DND-41 (cell line): Measurements from ENCODE around the gene UBD.

Source experiments
- ATAC-seq: fragments of 200-7000 bp; cut with Tn5 transposase; 3 replicates; pipeline ENCODE4 v1.9.1; 2021; ENCODE audit warnings: low read depth; ENCODE audit not compliant: insufficient read depth
- DNase-seq: peaks from one replicate; pipeline ENCODE4 v3.0.0-alpha.2; 2020
- H2AFZ ChIP-seq: 2 replicates; pipeline ENCODE4 v1.6.0; 2012; ENCODE audit warnings: low read depth, low read length
- H3K27ac ChIP-seq: 2 replicates; pipeline ENCODE4 v1.5.1; 2012; ENCODE audit warnings: low read length, inconsistent platforms
- H3K27me3 ChIP-seq: fragments of 200-600 bp; sonication (generic); 2 replicates; pipeline ENCODE4 v1.6.0; 2012; ENCODE audit warnings: low read length, mild to moderate bottlenecking, inconsistent platforms; ENCODE audit not compliant: insufficient read depth, poor library complexity
- H3K36me3 ChIP-seq: 2 replicates; pipeline ENCODE4 v1.5.1; 2012; ENCODE audit warnings: low read length, inconsistent platforms; ENCODE audit not compliant: insufficient read depth
- H3K4me1 ChIP-seq: 2 replicates; pipeline ENCODE4 v1.5.1; 2012; ENCODE audit warnings: mild to moderate bottlenecking, low read length; ENCODE audit not compliant: insufficient read depth
- H3K4me2 ChIP-seq: 2 replicates; pipeline ENCODE4 v1.6.0; 2012; ENCODE audit warnings: mild to moderate bottlenecking, moderate library complexity, low read length, inconsistent platforms; ENCODE audit not compliant: insufficient read depth
- H3K4me3 ChIP-seq, 2 experiments: fragments of 200-600 bp in 1 of 2; shearing (Covaris generic) in 1 of 2; 2 replicates each; pipeline ENCODE4 v1.5.1; 2012 to 2016; ENCODE audit warnings: inconsistent platforms in 2 of 2, low read length in 2 of 2, mild to moderate bottlenecking in 2 of 2, low read depth in 1 of 2, moderate library complexity in 1 of 2
- H3K79me2 ChIP-seq: 2 replicates; pipeline ENCODE4 v1.6.0; 2012; ENCODE audit warnings: low read length, inconsistent platforms; ENCODE audit not compliant: insufficient read depth
- H3K9ac ChIP-seq: 2 replicates; pipeline ENCODE4 v1.6.0; 2012; ENCODE audit warnings: low read depth, mild to moderate bottlenecking, inconsistent platforms, low read length, moderate library complexity
- H3K9me3 ChIP-seq: 2 replicates; pipeline ENCODE4 v1.5.1; 2012; ENCODE audit warnings: low read length, moderate library complexity, mild to moderate bottlenecking, inconsistent platforms; ENCODE audit not compliant: insufficient read depth, severe bottlenecking
- H4K20me1 ChIP-seq: 2 replicates; pipeline ENCODE4 v1.6.0; 2012; ENCODE audit warnings: low read length; ENCODE audit not compliant: insufficient read depth
- CTCF ChIP-seq: IDR thresholded peaks from 2 replicates; pipeline ENCODE4 v1.5.1; 2012; ENCODE audit warnings: borderline replicate concordance, low read length, moderate library complexity, mild to moderate bottlenecking; ENCODE audit not compliant: poor library complexity, severe bottlenecking; ENCODE audit errors: extremely low read depth
- EZH2 ChIP-seq: IDR thresholded peaks from 3 replicates; pipeline ENCODE4 v1.6.1; 2012; ENCODE audit warnings: borderline replicate concordance, low read depth, mild to moderate bottlenecking, moderate library complexity, low read length, inconsistent platforms; ENCODE audit not compliant: severe bottlenecking

The UBD gene

GRCh38 chr6:29510202-29510601, 49.3 kb downstream of the UBD start:
- TF ChIP-seq CTCF (no peak), EZH2 (no peak)
- H3K9me3 ChIP-seq = no peaks in the 10 kb centered on the region
- no peak overlapping the region for H3K27ac ChIP-seq
- H4K20me1 ChIP-seq = no peaks in the 10 kb centered on the region
- peaks cover 8% of the 10 kb centered on the region for H3K27me3 ChIP-seq
- ATAC-seq (no peak), DNase-seq (no peak)
- H3K79me2 ChIP-seq = no peaks in the 10 kb centered on the region
- H3K4me2 ChIP-seq = no peak overlapping the region
- H3K4me1 ChIP-seq = no peaks in the 10 kb centered on the region
- no peak overlapping the region for H3K9ac ChIP-seq
- no peak overlapping the region for H3K4me3 ChIP-seq
- H3K36me3 ChIP-seq = no peaks in the 10 kb centered on the region
- H2AFZ ChIP-seq = no peak overlapping the region

GRCh38 chr6:29509711-29510110, 49.8 kb downstream of the UBD start:
- Histone ChIP-seq H3K4me2 (no peak overlapping the region), H3K4me1 (no peaks in the 10 kb centered on the region), H3K4me3 (no peak overlapping the region), H2AFZ (no peak overlapping the region), H3K36me3 (no peaks in the 10 kb centered on the region), H3K27ac (no peak overlapping the region), H4K20me1 (no peaks in the 10 kb centered on the region), H3K79me2 (no peaks in the 10 kb centered on the region), H3K27me3 (peaks cover 11% of the 10 kb centered on the region), H3K9me3 (no peaks in the 10 kb centered on the region), H3K9ac (no peak overlapping the region)
- ATAC-seq (no peak), DNase-seq (no peak)
- TF ChIP-seq CTCF (no peak), EZH2 (no peak)

GRCh38 chr6:29509239-29509638, 50.3 kb downstream of the UBD start:
- H3K9ac ChIP-seq = no peak overlapping the region
- ATAC-seq (no peak), DNase-seq (no peak)
- peaks cover 12% of the 10 kb centered on the region for H3K27me3 ChIP-seq
- H2AFZ ChIP-seq = no peak overlapping the region
- no peak overlapping the region for H3K4me2 ChIP-seq
- no peak overlapping the region for H3K4me3 ChIP-seq
- no peaks in the 10 kb centered on the region for H3K36me3 ChIP-seq
- no peak overlapping the region for H3K27ac ChIP-seq
- no peaks in the 10 kb centered on the region for H4K20me1 ChIP-seq
- H3K9me3 ChIP-seq = no peaks in the 10 kb centered on the region
- no peaks in the 10 kb centered on the region for H3K79me2 ChIP-seq
- TF ChIP-seq EZH2 (no peak), CTCF (no peak)
- no peaks in the 10 kb centered on the region for H3K4me1 ChIP-seq

- TF ChIP-seq CTCF (no peak), EZH2 (no peak)
- Histone ChIP-seq H3K27ac (no peak overlapping the region), H3K36me3 (no peaks in the 10 kb centered on the region), H2AFZ (no peak overlapping the region), H3K9me3 (no peaks in the 10 kb centered on the region), H3K27me3 (peaks cover 9% of the 10 kb centered on the region), H3K4me1 (no peaks in the 10 kb centered on the region), H3K79me2 (no peaks in the 10 kb centered on the region), H3K4me2 (no peak overlapping the region), H4K20me1 (no peaks in the 10 kb centered on the region), H3K4me3 (no peak overlapping the region), H3K9ac (no peak overlapping the region)
- ATAC-seq (no peak), DNase-seq (no peak)
Observed at GRCh38 chr6:29507319-29507718, 52.2 kb downstream of the UBD start.
